H54 (cell line): Measurements from ENCODE around the gene TUBB3.

Experiments
- DNase-seq: peaks from one replicate; pipeline ENCODE4 v3.0.0; 2011; ENCODE audit warnings: low spot score, mixed read lengths; ENCODE audit not compliant: insufficient read length
- FAIRE-seq: peaks from 3 replicates; lab custom pipeline; 2011; peaks lifted over from hg19 to GRCh38; lab: Jason Lieb, UNC
- POLR2A ChIP-seq: IDR thresholded peaks from 2 replicates; pipeline ENCODE4 v1.6.1; 2011; ENCODE audit warnings: low read depth, mild to moderate bottlenecking, low read length

The TUBB3 gene

GRCh38 chr16:89917773-89918452, 5.2 kb upstream of the TUBB3 start:
- TF ChIP-seq POLR2A, result no peak; the same call in 1 of the 2 replicates
- FAIRE-seq, result no peak

GRCh38 chr16:89918453-89919347, 4.4 kb upstream of the TUBB3 start, which contains the start of gene MC1R:
MC1R (plus strand) TSS chr16:89918862; CDS start chr16:89919259, 397 bp downstream.
- TF ChIP-seq POLR2A, result no peak
- no peak for FAIRE-seq
- no peak for DNase-seq

More at GRCh38 chr16:89917773-89918452, 5.2 kb upstream of the TUBB3 start:
- peak; percentile 93 for DNase-seq

- no peak for DNase-seq
- no peak for TF ChIP-seq POLR2A
- no peak for FAIRE-seq
Measured at GRCh38 chr16:89919535-89920406, 3.4 kb upstream of the TUBB3 start.

GRCh38 chr16:89920723-89921122, 2.4 kb upstream of the TUBB3 start:
- no peak for DNase-seq
- TF ChIP-seq POLR2A, result no peak
- no peak for FAIRE-seq

GRCh38 chr16:89921131-89921701, 1.9 kb upstream of the TUBB3 start:
- TF ChIP-seq POLR2A, result no peak
- DNase-seq, result no peak
- no peak for FAIRE-seq

- peak; percentile 97 for DNase-seq
- FAIRE-seq, result no peak
- TF ChIP-seq POLR2A, result peak; percentile 90
Measured at GRCh38 chr16:89921702-89922476, 1.3 kb upstream of the TUBB3 start.

GRCh38 chr16:89922477-89922883, 662 bp upstream of the TUBB3 start:
- TF ChIP-seq POLR2A, result peak; percentile 77
- no peak for FAIRE-seq

GRCh38 chr16:89923640-89924296, 626 bp downstream of the TUBB3 start:
- TF ChIP-seq POLR2A, result no peak
- FAIRE-seq, result no peak
- DNase-seq, result no peak

More at GRCh38 chr16:89922477-89922883, 662 bp upstream of the TUBB3 start:
- DNase-seq, result peak; percentile 90

- FAIRE-seq (no peak), DNase-seq (no peak)
- no peak for TF ChIP-seq POLR2A
Measured at GRCh38 chr16:89924297-89924924, 1.3 kb downstream of the TUBB3 start.

- no peak for TF ChIP-seq POLR2A
- DNase-seq, result no peak
- FAIRE-seq, result no peak
Measured at GRCh38 chr16:89924925-89925307, 1.8 kb downstream of the TUBB3 start.

GRCh38 chr16:89925596-89926079, 2.5 kb downstream of the TUBB3 start:
- no peak for TF ChIP-seq POLR2A
- FAIRE-seq, result no peak
- DNase-seq, result peak; percentile 54

- TF ChIP-seq POLR2A, result no peak
- FAIRE-seq (no peak), DNase-seq (no peak)
Measured at GRCh38 chr16:89931305-89931896, 8.3 kb downstream of the TUBB3 start.
